BJ (cell line): ENCODE data around the gene AIDA. TPM values are rescaled to one million over a fixed set of nuclear protein-coding genes. Genes with fewer than 3 reads are reported as not detected.

Experiments used
- CTCF ChIA-PET: fragments of 350-600 bp; formaldehyde crosslinking; extraction: SDS; loops from one replicate; lab custom pipeline; 2021; ENCODE audit warnings: antibody characterized with exemption, inconsistent platforms; lab: Yijun Ruan, JAX
- POLR2A ChIA-PET: fragments of 300-600 bp; sonication (Branson Sonifier 250); formaldehyde crosslinking; extraction: SDS; loops from one replicate; lab custom pipeline; 2021; ENCODE audit warnings: antibody characterized with exemption; lab: Charles Lee
- DNase-seq: peaks from one replicate; pipeline ENCODE4 v3.0.0-alpha.2; 2011; ENCODE audit warnings: low read depth
- H3K27me3 ChIP-seq: 2 replicates; pipeline ENCODE4 v1.6.0; 2011; ENCODE audit warnings: low read length; ENCODE audit not compliant: control insufficient read depth, insufficient read depth
- H3K36me3 ChIP-seq: 2 replicates; pipeline ENCODE4 v1.5.1; 2011; ENCODE audit warnings: low read length; ENCODE audit not compliant: control insufficient read depth, insufficient read depth
- H3K4me3 ChIP-seq: 2 replicates; pipeline ENCODE4 v1.5.1; 2011; ENCODE audit warnings: low read depth, mild to moderate bottlenecking, control low read depth, low read length
- CTCF ChIP-seq: IDR thresholded peaks from 2 replicates; pipeline ENCODE4 v1.5.1; 2011; ENCODE audit warnings: low read depth, mild to moderate bottlenecking, control low read depth, inconsistent platforms, low read length, moderate library complexity; ENCODE audit not compliant: insufficient read depth
- polyA plus RNA-seq: library from polyadenylated mRNA; depleted of rRNA; stranded (reverse); fragments of >200 nt; gene quantifications from 2 replicates; pipeline ENCODE4 v1.2.3, GENCODE V29; 2011

AIDA gene
- polyA plus RNA-seq, 1 experiment = 49.8 TPM

- no peak for TF ChIP-seq CTCF
- CTCF ChIA-PET = interaction anchor here (1.0 to 1.4 kb wide), 3 partner anchors 8 to 97 kb away, joined by 3 to 5 read pairs (median 3); no protein-coding TSS in a partner anchor
- H3K36me3 ChIP-seq = peaks cover 6% of the 10 kb centered on the region
- POLR2A ChIA-PET = no interaction called here
- DNase-seq = no peak
- H3K4me3 ChIP-seq = no peak overlapping the region
- no peaks in the 10 kb centered on the region for H3K27me3 ChIP-seq
Measured at GRCh38 chr1:222657899-222658298, 54.4 kb downstream of the AIDA start.

GRCh38 chr1:222656391-222657155 is 55.7 kb downstream of the AIDA start:
- ChIA-PET POLR2A (no interaction called here), CTCF (no interaction called here)
- Histone ChIP-seq H3K27me3 (no peaks in the 10 kb centered on the region), H3K36me3 (peaks cover 8% of the 10 kb centered on the region), H3K4me3 (no peak overlapping the region)
- no peak for TF ChIP-seq CTCF
- DNase-seq = no peak

- DNase-seq = no peak
- ChIA-PET POLR2A (no interaction called here), CTCF (no interaction called here)
- Histone ChIP-seq H3K4me3 (no peak overlapping the region), H3K27me3 (no peaks in the 10 kb centered on the region), H3K36me3 (peaks cover 8% of the 10 kb centered on the region)
- no peak for TF ChIP-seq CTCF
Measured at GRCh38 chr1:222654849-222655248, 57.4 kb downstream of the AIDA start.

GRCh38 chr1:222653178-222653827 is 59.0 kb downstream of the AIDA start:
- ChIA-PET POLR2A (no interaction called here), CTCF (interaction anchor here (0.5 to 1.4 kb wide), 2 partner anchors 8 to 19 kb away, joined by 3 to 4 read pairs; no protein-coding TSS in a partner anchor)
- Histone ChIP-seq H3K4me3 (no peak overlapping the region), H3K36me3 (peaks cover 8% of the 10 kb centered on the region), H3K27me3 (no peaks in the 10 kb centered on the region)
- no peak for TF ChIP-seq CTCF
- no peak for DNase-seq

- TF ChIP-seq CTCF = no peak
- ChIA-PET POLR2A (no interaction called here), CTCF (interaction anchor here (1.4 kb wide), 1 partner anchor 19 kb away, joined by 4 read pairs; no protein-coding TSS in a partner anchor)
- no peak for DNase-seq
- no peak overlapping the region for H3K4me3 ChIP-seq
- H3K27me3 ChIP-seq = no peaks in the 10 kb centered on the region
- H3K36me3 ChIP-seq = peaks cover 8% of the 10 kb centered on the region
Measured at GRCh38 chr1:222652676-222653075, 59.6 kb downstream of the AIDA start.
